NK-92 (cell line): Measurements from ENCODE around the gene PDPR.
"Not testable (repeated sequence)": the region's sequence is repeated elsewhere in the genome, so short reads cannot be mapped to it uniquely, and the experiment has no call there.

ENCODE experiments used
- DNase-seq: peaks from one replicate; lab custom pipeline; 2025; ENCODE audit not compliant: unreplicated experiment; lab: John Stamatoyannopoulos, UW

Gene PDPR

GRCh38 chr16:70113982-70114826, at the start of gene PDPR:
Gene PDPR (plus strand): TSS chr16:70114332. CDS start chr16:70120493, 6,161 bp downstream.
- peak; percentile 40 for DNase-seq

GRCh38 chr16:70064841-70065370, 49.2 kb upstream of the PDPR start:
- DNase-seq = not testable (repeated sequence)

DNA sequence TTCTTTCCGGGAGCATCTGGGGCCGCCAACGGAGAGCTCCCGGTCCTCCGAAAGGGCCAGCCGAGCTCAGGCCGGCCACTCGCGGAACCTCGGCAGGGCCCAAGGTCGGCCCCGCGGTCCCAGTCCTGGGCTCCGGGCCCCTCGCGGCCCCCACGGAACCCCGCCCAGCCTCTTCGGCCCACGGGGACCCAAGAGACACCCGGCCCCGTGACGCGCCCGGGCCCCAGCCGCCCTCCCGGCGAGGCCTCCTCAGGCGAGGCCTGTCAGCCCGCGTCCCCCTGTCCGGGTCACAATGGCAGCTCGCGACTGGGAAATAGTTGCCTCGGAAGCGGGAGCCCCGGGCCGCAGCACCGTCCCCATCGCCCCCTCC, 48.8 kb upstream of the PDPR start:
- not testable (repeated sequence) for DNase-seq

GRCh38 chr16:70065746-70066658, 48.1 kb upstream of the PDPR start:
- peak; percentile 53 for DNase-seq

GRCh38 chr16:70066751-70067150, 47.4 kb upstream of the PDPR start:
- not testable (repeated sequence) for DNase-seq

- not testable (repeated sequence) for DNase-seq
Measured at GRCh38 chr16:70079081-70079480, 35.1 kb upstream of the PDPR start.

DNA sequence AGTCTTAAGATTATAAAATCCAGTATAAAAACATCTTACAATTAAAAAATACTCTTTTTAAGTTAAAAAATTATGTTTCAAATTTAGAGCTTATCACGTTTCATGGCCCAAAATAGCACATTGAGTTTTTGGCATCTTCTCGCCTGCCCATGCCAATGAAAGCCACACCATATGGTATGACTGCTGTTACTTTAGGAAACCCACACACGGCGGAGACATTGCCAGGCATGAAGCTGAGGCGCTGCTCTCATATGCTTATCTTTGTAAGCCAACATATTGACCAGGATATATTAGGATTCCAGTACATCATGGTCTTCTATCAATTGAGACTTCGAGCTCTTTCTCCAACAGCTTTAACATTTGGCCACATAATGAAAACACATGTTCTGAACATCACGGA, 32.9 kb upstream of the PDPR start:
- not testable (repeated sequence) for DNase-seq

DNA sequence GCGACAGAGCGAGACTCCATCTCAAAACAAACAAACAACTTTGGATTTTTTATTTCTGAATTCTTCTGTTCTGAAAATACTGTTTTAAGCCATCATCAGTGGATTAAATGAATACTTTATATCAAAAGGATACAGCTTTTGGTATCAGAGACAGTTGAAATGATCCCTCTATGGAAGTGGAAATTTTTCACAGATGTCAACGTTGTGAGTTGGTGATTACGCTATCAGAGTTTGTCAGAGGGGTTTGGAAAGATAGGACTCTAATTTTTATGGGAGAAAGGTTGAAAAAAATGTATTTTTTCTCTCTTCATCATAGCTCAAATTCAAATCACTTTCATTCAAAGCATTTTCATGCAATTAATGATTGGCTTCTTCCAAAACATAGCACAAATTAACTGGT, 30.2 kb upstream of the PDPR start:
- DNase-seq = not testable (repeated sequence)

GRCh38 chr16:70088160-70088559, 26.0 kb upstream of the PDPR start:
- DNase-seq = not testable (repeated sequence)

DNA sequence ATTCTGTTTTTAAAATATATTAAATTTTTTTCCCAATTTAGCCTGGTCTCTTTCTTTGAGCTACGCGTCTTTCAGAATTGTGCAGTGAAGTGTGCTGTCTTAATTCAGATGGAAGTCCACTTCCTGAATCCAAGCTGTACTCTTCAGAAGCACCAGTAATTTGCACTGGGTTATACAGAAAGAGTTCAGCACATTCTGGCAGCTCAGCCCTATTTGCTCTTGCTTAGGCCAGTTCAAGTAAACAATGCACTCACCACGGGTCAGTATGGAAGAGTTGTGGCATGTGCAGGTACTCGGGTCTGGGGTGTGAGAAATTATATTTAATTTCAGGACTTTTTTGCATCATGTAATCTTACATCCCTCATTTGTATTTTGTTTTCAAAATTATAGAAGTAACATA, 25.3 kb upstream of the PDPR start:
- DNase-seq = not testable (repeated sequence)

DNA sequence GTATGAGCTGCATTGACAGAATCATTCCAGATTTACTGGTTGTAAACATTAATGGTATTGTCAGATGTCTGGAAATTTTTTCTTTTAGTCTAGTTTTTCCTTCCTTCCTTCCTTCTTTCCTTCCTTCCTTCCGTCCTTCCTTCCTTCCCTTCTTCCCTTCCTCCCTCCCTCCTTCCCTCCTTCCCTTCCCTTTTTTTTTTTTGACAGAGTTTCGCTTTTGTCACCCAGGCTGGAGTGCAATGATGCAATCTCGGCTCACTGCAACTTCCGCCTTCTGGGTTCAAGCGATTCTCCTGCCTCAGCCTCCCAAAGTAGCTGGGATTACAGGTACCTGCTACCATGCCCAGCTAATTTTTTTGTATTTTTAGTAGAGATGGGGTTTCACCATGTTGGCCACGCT, 24.8 kb upstream of the PDPR start:
- not testable (repeated sequence) for DNase-seq

GRCh38 chr16:70091104-70091503, 23.0 kb upstream of the PDPR start:
- DNase-seq = not testable (repeated sequence)

GRCh38 chr16:70094096-70094495, 20.0 kb upstream of the PDPR start:
- not testable (repeated sequence) for DNase-seq

GRCh38 chr16:70109583-70110279, 4.4 kb upstream of the PDPR start:
- not testable (repeated sequence) for DNase-seq

DNA sequence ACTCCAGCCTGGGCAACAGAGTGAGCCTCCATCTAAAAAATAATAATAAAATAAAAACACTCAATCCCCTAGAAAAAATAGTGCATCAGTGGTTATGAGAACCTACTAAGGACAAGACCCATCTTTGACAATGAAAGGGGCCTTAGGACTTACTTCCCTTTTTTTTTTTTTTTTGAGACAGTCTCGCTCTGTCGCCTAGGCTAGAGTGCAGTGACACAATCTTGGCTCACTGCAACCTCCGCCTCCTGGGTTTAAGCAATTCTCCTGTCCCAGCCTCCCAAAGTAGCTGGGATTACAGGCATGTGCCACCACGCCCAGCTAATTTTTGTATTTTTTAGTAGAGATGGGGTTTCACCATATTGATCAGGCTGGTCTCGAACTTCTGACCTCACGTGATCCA, 2.0 kb upstream of the PDPR start:
- not testable (repeated sequence) for DNase-seq

DNA sequence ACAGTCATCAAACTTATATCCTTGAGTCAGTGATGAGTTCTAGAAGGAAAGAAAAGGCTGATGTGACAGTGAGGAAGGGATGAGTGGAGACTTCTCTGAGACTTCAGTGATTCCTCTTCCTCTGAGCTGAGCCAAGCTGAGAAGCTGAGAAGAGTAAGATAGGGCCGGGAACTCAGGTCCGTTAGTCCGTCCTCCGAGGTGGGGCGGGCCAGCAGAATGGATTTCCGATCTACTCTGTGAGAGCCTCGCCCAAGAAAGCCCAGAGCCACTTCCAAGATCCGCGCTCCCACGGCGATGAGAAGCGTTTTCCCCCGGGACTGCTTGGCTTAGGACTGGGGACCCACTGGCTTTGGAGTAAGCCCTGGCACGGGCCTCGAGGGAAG, 542 bp upstream of the PDPR start:
- not testable (repeated sequence) for DNase-seq

DNA sequence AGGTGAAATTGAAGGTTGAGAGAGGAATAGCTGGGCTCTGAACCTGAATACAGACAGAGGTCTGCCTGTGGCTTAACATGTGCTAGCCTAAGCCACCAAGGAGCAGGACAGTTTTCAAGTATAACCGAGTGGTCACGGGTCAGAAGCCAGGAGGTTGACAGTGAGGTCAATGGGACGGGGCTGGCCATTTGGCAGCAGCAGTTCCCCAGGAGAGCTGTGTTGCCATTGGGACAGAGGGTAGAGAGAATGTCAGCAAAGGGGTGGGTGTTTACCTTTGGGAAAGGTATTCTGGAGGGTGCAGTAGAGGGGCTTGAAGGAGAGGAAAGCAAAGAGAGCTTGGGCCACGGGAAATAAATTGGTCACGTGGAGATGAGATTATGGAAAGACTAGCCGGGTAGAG, 4.2 kb downstream of the PDPR start:
- not testable (repeated sequence) for DNase-seq

GRCh38 chr16:70118776-70119175, 4.6 kb downstream of the PDPR start:
- not testable (repeated sequence) for DNase-seq

DNA sequence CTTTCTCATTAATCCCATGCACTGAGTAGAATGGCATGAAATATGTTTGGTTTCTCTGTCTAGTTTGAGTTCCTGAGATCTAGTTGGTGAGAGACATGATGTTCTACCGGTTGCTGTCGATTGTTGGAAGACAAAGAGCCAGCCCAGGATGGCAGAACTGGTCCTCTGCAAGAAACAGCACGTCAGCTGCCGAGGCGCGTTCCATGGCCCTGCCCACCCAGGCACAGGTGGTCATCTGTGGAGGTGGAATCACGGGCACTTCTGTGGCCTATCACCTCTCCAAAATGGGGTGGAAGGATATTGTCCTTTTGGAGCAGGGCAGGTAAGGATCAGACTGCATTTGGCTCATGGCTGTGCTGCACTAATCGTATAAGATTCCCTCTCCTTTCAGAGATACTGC, 6.3 kb downstream of the PDPR start:
- not testable (repeated sequence) for DNase-seq

DNA sequence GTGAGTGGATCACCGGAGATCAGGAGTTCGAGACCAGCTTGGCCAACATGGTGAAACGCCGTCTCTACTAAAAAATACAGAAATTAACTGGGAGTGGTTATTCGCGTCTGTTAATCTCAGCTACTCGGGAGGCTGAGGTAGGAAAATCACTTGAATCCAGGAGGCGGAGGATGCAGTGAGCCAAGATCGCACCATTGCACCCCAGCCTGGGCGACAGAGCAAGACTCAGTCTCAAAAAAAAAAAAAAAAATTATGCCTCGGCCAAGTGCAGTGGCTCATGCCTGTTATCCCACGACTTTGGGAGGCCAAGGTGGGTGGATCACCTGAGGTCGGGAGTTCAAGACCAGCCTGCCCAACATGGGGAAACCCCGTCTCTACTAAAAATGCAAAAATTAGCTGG, 9.7 kb downstream of the PDPR start:
- not testable (repeated sequence) for DNase-seq

- not testable (repeated sequence) for DNase-seq
Measured at GRCh38 chr16:70126226-70126625, 12.1 kb downstream of the PDPR start.
